HEK293T (cell line): ENCODE data around the gene RNF150.

Experiments
- NFRKB ChIP-seq: fragments of 450-650 bp; IDR thresholded peaks from 2 replicates; pipeline ENCODE4 v1.6.1; 2016; ENCODE audit warnings: mild to moderate bottlenecking, moderate library complexity
- SP1 ChIP-seq: fragments of 450-650 bp; IDR thresholded peaks from 2 replicates; pipeline ENCODE4 v1.6.1; 2017

DNA sequence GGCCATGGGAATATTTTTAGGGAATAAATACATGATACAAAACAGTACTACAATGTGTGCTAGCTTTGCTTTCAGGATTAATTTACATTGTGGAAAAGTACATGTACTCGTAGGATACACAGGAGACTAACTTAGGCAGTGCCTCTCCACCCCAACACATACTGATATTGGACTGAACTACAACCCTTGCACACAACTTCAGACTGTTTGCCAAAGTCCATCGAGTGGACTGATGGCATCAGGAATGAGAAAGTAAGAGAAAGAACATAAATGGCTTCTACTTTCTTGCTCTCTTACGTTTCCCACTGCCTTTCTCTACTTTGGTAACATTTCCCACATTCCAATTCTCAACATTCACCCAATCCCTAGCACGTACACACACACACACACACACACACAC lies 130.1 kb downstream of the RNF150 start:
- TF ChIP-seq NFRKB (no peak), SP1 (no peak)
